Stomach (tissue), 4 donors: ENCODE data around the gene PRLH.

ENCODE experiments used
- CTCF ChIP-seq, 7 experiments: fragments of 450-650 bp in 4 of 7; fragments of 200-600 bp in 3 of 7; sonication (generic) in 3 of 7; IDR thresholded peaks; one replicate each; pipeline ENCODE4 v1.5.1; 2016 to 2019; ENCODE audit warnings: antibody characterized with exemption in 7 of 7, control low read depth in 2 of 7, mild to moderate bottlenecking in 1 of 7
- EP300 ChIP-seq: sonication (generic); formaldehyde crosslinking; IDR thresholded peaks from one replicate; pipeline ENCODE4 v1.6.1; 2017; ENCODE audit warnings: antibody characterized with exemption

GRCh38 chr2:237574894-237575868 lies 8.8 kb downstream of the PRLH start:
- no peak for TF ChIP-seq EP300
- TF ChIP-seq CTCF (IDR thresholded peaks at IDR 0.05): peak in 2 of 7 experiments; percentile 5 to 16
